Retinal pigment epithelial cell (primary cell): ENCODE results near the gene TEDC2.
A peak's percentile ranks its signal among the peaks of the same experiment; 100 is the strongest.

Source experiments
- DNase-seq: peaks from one replicate; pipeline ENCODE4 v3.0.0-alpha.2; 2010; ENCODE audit warnings: low read depth
- H3K4me3 ChIP-seq: 2 replicates; pipeline ENCODE4 v1.5.1; 2011; ENCODE audit warnings: mild to moderate bottlenecking, low read length, control low read depth, moderate library complexity
- CTCF ChIP-seq: conservative IDR thresholded peaks from 2 replicates; pipeline ENCODE4 v1.5.1; 2011; ENCODE audit warnings: low read depth, low read length, control low read depth, inconsistent platforms

Gene TEDC2

DNA sequence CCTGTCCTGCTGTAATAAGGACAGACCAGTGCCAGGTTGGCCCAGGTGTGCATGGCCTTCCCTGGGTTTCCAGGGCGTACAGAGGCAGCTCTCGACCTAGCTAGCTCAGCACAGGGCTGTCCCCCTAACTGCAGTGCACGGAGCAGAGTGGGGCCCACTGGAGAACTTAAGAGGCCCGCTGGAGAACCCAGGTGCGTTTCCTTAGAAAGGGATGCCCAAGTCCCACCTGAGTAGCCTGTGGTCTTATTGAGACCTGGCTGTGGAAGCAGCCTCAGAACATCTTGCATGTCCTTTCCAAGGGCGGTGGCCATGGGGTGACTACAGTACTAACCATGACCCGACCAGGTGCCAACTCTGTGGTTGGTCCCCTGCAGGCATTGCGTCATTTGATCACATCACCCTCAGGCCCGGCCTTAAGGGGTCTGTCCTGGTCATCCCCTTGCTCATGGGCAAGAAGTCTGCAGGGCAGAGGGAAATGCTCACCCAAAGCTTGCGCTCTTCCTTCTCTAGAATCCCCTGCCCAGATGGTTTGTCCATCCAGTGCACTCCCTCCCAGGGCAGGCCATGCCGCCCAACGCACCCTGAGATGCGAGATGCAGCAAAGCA, 34.0 kb upstream of the TEDC2 start:
- DNase-seq, result no peak
- H3K4me3 ChIP-seq, result no peak overlapping the region
- no peak for TF ChIP-seq CTCF

- TF ChIP-seq CTCF, result no peak
- no peak overlapping the region for H3K4me3 ChIP-seq
- no peak for DNase-seq
These were observed 33.0 kb upstream of the TEDC2 start for GRCh38 chr16:2426941-2427361.

DNA sequence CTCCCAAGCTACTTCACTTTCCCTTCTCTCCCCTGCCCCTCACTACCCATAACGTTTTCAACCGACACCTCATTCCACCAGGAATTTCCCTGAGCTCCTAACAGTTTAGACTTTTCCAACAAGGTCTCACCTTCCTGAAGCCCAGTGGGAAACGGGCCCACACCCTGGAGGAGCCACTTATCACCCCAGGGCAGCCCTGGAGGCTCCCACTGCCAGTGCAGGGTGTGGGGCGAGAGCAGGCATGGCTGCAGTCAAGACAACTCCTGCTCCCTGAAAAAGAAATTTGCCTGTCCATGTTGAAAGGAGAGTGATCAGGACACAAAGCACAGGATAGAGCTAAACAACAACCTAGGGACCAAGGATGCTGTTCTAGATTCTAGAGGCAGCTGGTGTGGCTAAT, 32.4 kb upstream of the TEDC2 start:
- no peak for TF ChIP-seq CTCF
- DNase-seq, result no peak
- H3K4me3 ChIP-seq, result no peak overlapping the region

- no peak for DNase-seq
- peak overlapping the region; percentile 62 for H3K4me3 ChIP-seq
- TF ChIP-seq CTCF, result peak; percentile 33
These were observed 31.7 kb upstream of the TEDC2 start for GRCh38 chr16:2428051-2428783.

GRCh38 chr16:2428784-2429033, 31.2 kb upstream of the TEDC2 start:
- no peak for TF ChIP-seq CTCF
- H3K4me3 ChIP-seq, result peak overlapping the region; percentile 62
- no peak for DNase-seq

DNA sequence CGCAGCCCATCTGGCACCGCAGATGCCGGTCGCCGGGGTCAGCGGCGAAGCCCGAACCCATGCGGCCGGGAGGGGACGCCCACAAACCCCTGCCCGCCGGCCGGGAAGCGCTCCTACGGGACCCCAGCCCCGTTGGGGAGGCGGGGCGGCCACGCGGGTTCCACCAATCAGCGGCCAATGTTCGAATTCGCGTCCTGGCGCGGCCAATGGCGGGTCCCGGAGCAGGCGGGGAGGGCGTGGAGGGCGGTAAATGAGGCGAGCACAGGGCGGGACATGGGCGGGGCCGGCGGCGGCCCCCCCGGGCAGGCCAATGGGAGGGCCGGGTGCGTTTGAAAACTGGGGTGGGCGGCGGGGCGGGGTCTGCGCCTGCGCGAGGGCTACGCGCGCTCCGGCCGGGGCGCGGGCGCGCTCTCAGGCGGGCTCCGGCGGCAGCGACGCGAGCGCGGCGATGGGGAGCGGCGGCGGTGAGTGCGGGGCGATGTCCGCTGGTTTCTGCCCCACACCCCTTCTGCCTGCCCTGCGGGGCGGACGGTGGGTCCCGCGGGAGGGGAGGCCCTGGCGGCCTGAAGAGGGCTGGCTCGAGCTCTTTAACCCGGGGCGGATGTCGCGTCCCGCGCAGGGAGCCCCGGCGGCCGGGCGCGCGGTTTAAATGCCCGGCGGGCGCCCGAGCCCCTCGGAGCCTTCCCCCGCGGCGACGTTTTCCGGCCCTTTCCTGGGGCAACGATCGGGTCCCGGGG, 30.7 kb upstream of the TEDC2 start, which contains the start of gene CCNF:
TSS of gene CCNF (plus strand) at position 414 of the 737 bp plus-strand sequence. CDS start at position 449, 35 bp downstream.
- DNase-seq, result peak; percentile 81
- no peak for TF ChIP-seq CTCF
- peak within 1 kb of the TSS; percentile 70 for H3K4me3 ChIP-seq
